Measurements from ENCODE around the gene PYM1. TPM values are rescaled to one million over a fixed set of nuclear protein-coding genes. Genes with fewer than 3 reads are reported as not detected.
A peak's percentile ranks its signal among the peaks of the same experiment; 100 is the strongest.
"Not testable (repeated sequence)": the region's sequence is repeated elsewhere in the genome, so short reads cannot be mapped to it uniquely, and the experiment has no call there.

Gene PYM1
- polyA plus RNA-seq, 2 donors, result 63.7 to 71.0 TPM

DNA sequence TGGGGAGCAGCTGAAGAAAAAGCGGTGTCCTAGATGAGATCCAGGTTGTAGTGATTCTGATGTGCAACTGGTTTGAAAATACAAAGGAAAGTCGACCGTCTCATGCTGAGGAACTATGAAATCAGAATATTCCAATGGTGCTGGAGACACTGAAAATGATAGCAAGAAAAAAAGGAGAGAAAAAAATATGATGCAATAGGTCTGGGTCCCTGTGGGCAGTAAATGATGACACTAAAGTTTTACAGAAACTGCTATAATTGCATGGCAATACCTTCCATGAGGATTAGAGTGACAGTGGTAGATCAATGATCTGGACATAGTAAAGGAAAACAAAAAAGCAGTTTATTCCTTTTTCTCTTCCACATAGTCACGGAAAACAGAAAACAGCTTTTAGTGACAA lies 2.3 kb downstream of the PYM1 start:
- no peaks in the 10 kb centered on the region for H3K9me3 ChIP-seq (ENCODE audit: control insufficient read depth in 2 of 2, insufficient read depth in 1 of 2, low read depth in 1 of 2, low read length in 1 of 2)
- peaks cover 0 to 4% of the 10 kb centered on the region in 2 donors for H3K4me1 ChIP-seq (ENCODE audit: control insufficient read depth in 2 of 2, insufficient read depth in 2 of 2, low read length in 1 of 2)
- H3K27me3 ChIP-seq (ENCODE audit: control insufficient read depth in 1 of 2, insufficient read depth in 2 of 2, low read length in 2 of 2), result no peaks in the 10 kb centered on the region

DNA sequence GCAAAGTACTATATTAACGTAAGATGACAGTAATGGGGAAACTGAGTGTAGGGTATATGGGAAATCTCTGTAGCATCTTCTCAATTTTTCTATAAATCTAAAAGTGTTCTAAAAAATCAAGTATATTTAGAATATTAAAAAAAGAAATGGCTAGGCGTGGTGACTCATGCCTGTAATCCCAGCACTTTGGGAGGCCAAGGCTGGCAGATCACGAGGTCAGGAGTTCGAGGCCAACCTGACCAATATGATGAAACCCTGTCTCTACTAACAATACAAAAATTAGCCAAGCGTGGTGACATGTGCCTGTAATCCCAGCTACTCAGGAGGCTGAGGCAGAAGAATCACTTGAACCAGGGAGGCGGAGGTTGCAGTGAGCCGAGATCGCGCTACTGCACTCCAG lies 4.0 kb downstream of the PYM1 start:
- 93 to 94% methylated on average over 9 of the region's 9 CpGs for WGBS, 2 donors
- H3K4me1 ChIP-seq (ENCODE audit: control insufficient read depth in 2 of 2, insufficient read depth in 2 of 2, low read length in 1 of 2); H3K36me3 ChIP-seq (ENCODE audit: control insufficient read depth in 2 of 2, insufficient read depth in 2 of 2, low read length in 1 of 2); H3K27ac ChIP-seq (ENCODE audit: low read depth in 2 of 2, low read length in 1 of 2); H3K27me3 ChIP-seq (ENCODE audit: control insufficient read depth in 1 of 2, insufficient read depth in 2 of 2, low read length in 2 of 2); H3K9me3 ChIP-seq (ENCODE audit: control insufficient read depth in 2 of 2, insufficient read depth in 1 of 2, low read depth in 1 of 2, low read length in 1 of 2); H3K4me3 ChIP-seq (ENCODE audit: low read depth in 1 of 2, low read length in 2 of 2): not testable (repeated sequence)

More for the DNA sequence above, 2.3 kb downstream of the PYM1 start:
- Histone ChIP-seq H3K4me3 (ENCODE audit: low read depth in 1 of 2, low read length in 2 of 2) (peak overlapping the region in 1 of 2 donors; percentile 86), H3K36me3 (ENCODE audit: control insufficient read depth in 2 of 2, insufficient read depth in 2 of 2, low read length in 1 of 2) (no peaks in the 10 kb centered on the region), H3K27ac (ENCODE audit: low read depth in 2 of 2, low read length in 1 of 2) (peak overlapping the region in 1 of 2 donors; percentile 6)
- WGBS, 2 donors, result 80 to 84% methylated on average over 4 of the region's 4 CpGs

DNA sequence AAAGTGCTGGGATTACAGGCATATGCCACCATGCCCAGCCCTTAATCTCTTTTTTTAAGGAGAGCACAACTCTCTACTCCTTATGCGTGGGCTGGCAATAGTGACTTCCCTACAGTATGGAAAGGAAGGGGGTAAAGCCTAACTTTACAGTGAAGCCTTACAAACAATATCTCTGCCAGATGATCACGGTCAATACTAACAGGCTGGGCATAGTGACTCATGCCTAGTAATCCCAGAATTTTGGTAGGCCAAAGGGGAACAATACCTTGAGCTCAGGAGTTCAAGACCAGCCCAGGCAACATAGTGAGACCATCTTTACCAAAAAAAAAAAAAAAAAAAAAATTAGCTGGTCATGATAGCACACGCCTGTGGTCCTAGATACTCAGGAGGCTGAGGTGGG lies 5.6 kb downstream of the PYM1 start:
- Histone ChIP-seq H3K27ac (ENCODE audit: low read depth in 2 of 2, low read length in 1 of 2) (no peak overlapping the region), H3K9me3 (ENCODE audit: control insufficient read depth in 2 of 2, insufficient read depth in 1 of 2, low read depth in 1 of 2, low read length in 1 of 2) (no peaks in the 10 kb centered on the region), H3K27me3 (ENCODE audit: control insufficient read depth in 1 of 2, insufficient read depth in 2 of 2, low read length in 2 of 2) (no peaks in the 10 kb centered on the region), H3K4me3 (ENCODE audit: low read depth in 1 of 2, low read length in 2 of 2) (no peak overlapping the region), H3K4me1 (ENCODE audit: control insufficient read depth in 2 of 2, insufficient read depth in 2 of 2, low read length in 1 of 2) (no peaks in the 10 kb centered on the region), H3K36me3 (ENCODE audit: control insufficient read depth in 2 of 2, insufficient read depth in 2 of 2, low read length in 1 of 2) (no peaks in the 10 kb centered on the region)
- WGBS, 2 donors, result 81 to 82% methylated on average over 3 of the region's 3 CpGs

DNA sequence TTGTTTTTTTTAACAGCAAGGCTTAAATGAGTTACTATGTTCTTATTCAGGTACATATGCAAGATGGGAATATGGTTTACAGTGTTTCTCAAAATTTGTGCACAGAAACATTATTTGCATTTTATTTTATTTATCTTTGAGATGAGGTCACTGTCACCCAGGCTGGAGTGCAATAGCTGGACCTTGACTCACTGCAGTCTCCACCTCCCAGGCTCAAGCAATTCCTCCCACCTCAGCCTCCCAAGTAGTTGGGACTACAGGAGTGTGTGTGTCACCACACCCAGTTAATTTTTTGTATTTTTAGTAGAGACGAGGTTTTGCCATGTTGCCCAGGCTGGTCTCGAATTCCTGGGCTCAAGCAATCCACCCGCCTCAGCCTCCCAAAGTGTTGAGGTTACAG lies 8.7 kb downstream of the PYM1 start:
- not testable (repeated sequence) for H3K36me3 ChIP-seq (ENCODE audit: control insufficient read depth in 2 of 2, insufficient read depth in 2 of 2, low read length in 1 of 2); H3K4me3 ChIP-seq (ENCODE audit: low read depth in 1 of 2, low read length in 2 of 2); H3K27ac ChIP-seq (ENCODE audit: low read depth in 2 of 2, low read length in 1 of 2); H3K4me1 ChIP-seq (ENCODE audit: control insufficient read depth in 2 of 2, insufficient read depth in 2 of 2, low read length in 1 of 2); H3K27me3 ChIP-seq (ENCODE audit: control insufficient read depth in 1 of 2, insufficient read depth in 2 of 2, low read length in 2 of 2); H3K9me3 ChIP-seq (ENCODE audit: control insufficient read depth in 2 of 2, insufficient read depth in 1 of 2, low read depth in 1 of 2, low read length in 1 of 2)
- 82 to 84% methylated on average over 3 of the region's 3 CpGs for WGBS, 2 donors

DNA sequence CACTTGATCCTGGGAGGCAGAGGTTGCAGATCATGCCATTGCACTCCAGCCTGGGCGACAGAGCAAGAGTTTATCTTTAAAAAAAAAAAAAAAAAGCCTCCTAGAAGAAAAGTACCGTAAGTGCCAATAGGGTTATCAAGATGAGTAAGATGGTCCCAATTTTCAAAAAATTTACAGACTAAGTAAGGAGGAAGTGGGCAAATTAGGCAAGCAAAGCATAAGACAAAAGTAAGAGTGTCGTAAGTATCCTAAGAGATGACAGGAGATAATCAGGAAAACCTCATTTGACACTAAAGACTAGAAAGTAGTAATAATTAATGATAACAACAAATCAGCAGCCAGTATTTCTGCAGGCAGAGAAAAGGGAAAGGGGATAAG lies 12.2 kb downstream of the PYM1 start:
- Histone ChIP-seq H3K27ac (ENCODE audit: low read depth in 2 of 2, low read length in 1 of 2) (peak overlapping the region in 1 of 2 donors; percentile 42), H3K4me3 (ENCODE audit: low read depth in 1 of 2, low read length in 2 of 2) (no peak overlapping the region), H3K36me3 (ENCODE audit: control insufficient read depth in 2 of 2, insufficient read depth in 2 of 2, low read length in 1 of 2) (no peaks in the 10 kb centered on the region), H3K27me3 (ENCODE audit: control insufficient read depth in 1 of 2, insufficient read depth in 2 of 2, low read length in 2 of 2) (no peaks in the 10 kb centered on the region), H3K4me1 (ENCODE audit: control insufficient read depth in 2 of 2, insufficient read depth in 2 of 2, low read length in 1 of 2) (no peaks in the 10 kb centered on the region), H3K9me3 (ENCODE audit: control insufficient read depth in 2 of 2, insufficient read depth in 1 of 2, low read depth in 1 of 2, low read length in 1 of 2) (no peaks in the 10 kb centered on the region)
- WGBS, 2 donors, result 80% methylated on average over 3 of the region's 3 CpGs

DNA sequence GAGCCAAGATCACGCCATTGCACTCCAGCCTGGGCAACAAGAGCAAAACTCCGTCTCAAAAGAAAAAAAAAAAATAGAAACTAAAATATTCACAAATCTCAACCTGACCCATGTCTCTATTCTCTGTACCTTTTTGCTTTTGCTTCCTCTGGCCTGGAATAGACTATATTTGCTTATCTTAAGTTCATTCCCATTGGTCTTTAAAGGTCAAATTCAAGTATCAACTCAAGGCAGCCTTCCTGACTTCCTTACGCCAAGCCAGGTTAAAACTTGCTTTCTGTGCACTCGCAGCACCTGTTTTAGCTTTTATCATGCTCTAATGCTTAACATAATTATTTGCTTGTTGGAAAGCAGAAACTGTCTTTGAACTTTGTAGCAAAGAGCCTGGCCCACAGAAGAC lies 14.8 kb downstream of the PYM1 start:
- Histone ChIP-seq H3K9me3 (ENCODE audit: control insufficient read depth in 2 of 2, insufficient read depth in 1 of 2, low read depth in 1 of 2, low read length in 1 of 2) (no peaks in the 10 kb centered on the region), H3K36me3 (ENCODE audit: control insufficient read depth in 2 of 2, insufficient read depth in 2 of 2, low read length in 1 of 2) (no peaks in the 10 kb centered on the region), H3K4me3 (ENCODE audit: low read depth in 1 of 2, low read length in 2 of 2) (no peak overlapping the region), H3K27me3 (ENCODE audit: control insufficient read depth in 1 of 2, insufficient read depth in 2 of 2, low read length in 2 of 2) (no peaks in the 10 kb centered on the region), H3K4me1 (ENCODE audit: control insufficient read depth in 2 of 2, insufficient read depth in 2 of 2, low read length in 1 of 2) (no peaks in the 10 kb centered on the region), H3K27ac (ENCODE audit: low read depth in 2 of 2, low read length in 1 of 2) (no peak overlapping the region)
- 83 to 89% methylated on average over 4 of the region's 4 CpGs for WGBS, 2 donors

DNA sequence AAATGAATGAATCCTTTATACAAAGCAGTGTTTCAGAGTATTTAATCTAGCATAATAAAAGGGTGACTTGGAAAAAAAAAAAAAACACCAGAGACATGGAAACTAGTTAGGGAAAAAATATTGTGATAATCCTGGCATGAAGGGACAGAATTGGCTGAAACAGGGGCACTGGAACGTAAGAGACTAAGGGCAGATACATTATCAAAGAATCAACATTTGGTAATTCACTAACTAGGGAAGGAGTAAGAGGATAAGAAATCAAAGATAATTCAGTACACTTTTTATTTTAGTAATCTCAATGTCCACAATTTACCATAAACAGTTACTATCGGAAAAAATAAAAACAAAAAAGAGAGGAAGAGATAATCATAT lies 18.2 kb downstream of the PYM1 start:
- H3K4me3 ChIP-seq (ENCODE audit: low read depth in 1 of 2, low read length in 2 of 2), result no peak overlapping the region
- H3K27me3 ChIP-seq (ENCODE audit: control insufficient read depth in 1 of 2, insufficient read depth in 2 of 2, low read length in 2 of 2), result no peaks in the 10 kb centered on the region
- no peaks in the 10 kb centered on the region for H3K4me1 ChIP-seq (ENCODE audit: control insufficient read depth in 2 of 2, insufficient read depth in 2 of 2, low read length in 1 of 2)
- H3K27ac ChIP-seq (ENCODE audit: low read depth in 2 of 2, low read length in 1 of 2), result no peak overlapping the region
- no peaks in the 10 kb centered on the region for H3K36me3 ChIP-seq (ENCODE audit: control insufficient read depth in 2 of 2, insufficient read depth in 2 of 2, low read length in 1 of 2)
- no peaks in the 10 kb centered on the region for H3K9me3 ChIP-seq (ENCODE audit: control insufficient read depth in 2 of 2, insufficient read depth in 1 of 2, low read depth in 1 of 2, low read length in 1 of 2)
- 54 to 62% methylated on average over 2 of the region's 2 CpGs for WGBS, 2 donors

DNA sequence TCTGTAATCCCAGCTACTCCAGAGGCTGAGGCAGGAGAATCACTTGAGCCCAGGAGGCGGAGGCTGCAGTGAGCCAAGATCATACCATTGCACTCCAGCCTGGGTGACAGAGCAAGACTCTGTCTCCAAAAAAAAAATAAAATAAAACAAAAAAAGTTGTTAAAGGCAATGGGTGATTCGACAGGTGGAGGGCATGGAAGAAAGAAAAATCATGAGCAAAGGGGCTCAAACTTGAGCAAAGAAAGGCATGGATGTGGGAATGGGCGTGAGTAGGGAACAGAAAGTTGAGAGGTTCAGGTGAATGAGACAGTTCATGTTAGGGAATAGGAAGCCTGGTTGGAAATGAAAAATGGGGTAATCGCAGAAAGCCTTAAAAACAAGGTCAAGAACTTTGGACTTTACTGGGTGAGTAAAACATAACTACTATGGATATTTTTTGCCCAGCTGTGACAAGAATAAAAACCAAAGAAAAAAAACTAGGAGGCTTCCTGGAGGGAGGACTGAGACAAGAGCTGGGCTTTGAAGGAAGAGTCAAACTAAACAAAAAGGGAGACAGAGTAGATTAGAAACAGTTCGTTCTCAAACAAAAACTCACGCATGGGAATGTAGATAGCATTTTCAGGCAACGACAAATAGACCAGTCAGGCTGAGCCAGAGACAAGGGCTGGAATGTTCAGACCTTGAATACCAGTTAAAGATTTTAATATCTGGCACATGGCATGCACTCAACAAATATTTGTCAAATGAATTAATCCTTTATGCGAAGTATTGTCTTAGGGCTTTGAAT lies 18.8 kb downstream of the PYM1 start:
- Histone ChIP-seq H3K27ac (ENCODE audit: low read depth in 2 of 2, low read length in 1 of 2) (no peak overlapping the region), H3K36me3 (ENCODE audit: control insufficient read depth in 2 of 2, insufficient read depth in 2 of 2, low read length in 1 of 2) (no peaks in the 10 kb centered on the region)

DNA sequence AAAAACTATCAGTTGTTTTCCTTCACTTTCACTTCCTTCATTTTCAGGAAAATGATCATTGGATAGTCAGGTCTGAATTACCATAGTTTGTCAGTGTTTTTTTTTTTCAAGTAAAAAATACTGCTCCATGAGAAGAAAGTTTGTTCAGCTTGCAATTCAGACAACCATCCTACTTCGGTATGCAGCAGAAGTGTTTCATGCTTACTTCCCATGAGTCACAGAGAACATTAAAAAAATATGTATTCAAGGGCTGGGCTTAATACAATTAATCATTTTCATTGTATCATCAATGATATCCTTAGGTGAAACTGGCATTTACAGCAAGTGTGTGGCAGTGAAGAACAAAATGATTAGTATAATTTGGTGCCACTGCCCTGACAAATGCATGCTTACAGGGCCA lies 21.6 kb downstream of the PYM1 start:
- 46 to 59% methylated on average over 1 of the region's 1 CpG for WGBS, 2 donors
- Histone ChIP-seq H3K4me3 (ENCODE audit: low read depth in 1 of 2, low read length in 2 of 2) (no peak overlapping the region), H3K4me1 (ENCODE audit: control insufficient read depth in 2 of 2, insufficient read depth in 2 of 2, low read length in 1 of 2) (no peaks in the 10 kb centered on the region), H3K9me3 (ENCODE audit: control insufficient read depth in 2 of 2, insufficient read depth in 1 of 2, low read depth in 1 of 2, low read length in 1 of 2) (no peaks in the 10 kb centered on the region), H3K27me3 (ENCODE audit: control insufficient read depth in 1 of 2, insufficient read depth in 2 of 2, low read length in 2 of 2) (no peaks in the 10 kb centered on the region), H3K36me3 (ENCODE audit: control insufficient read depth in 2 of 2, insufficient read depth in 2 of 2, low read length in 1 of 2) (peaks cover 16 to 17% of the 10 kb centered on the region in 2 donors), H3K27ac (ENCODE audit: low read depth in 2 of 2, low read length in 1 of 2) (no peak overlapping the region)

More for the DNA sequence above, 18.8 kb downstream of the PYM1 start:
- Histone ChIP-seq H3K9me3 (ENCODE audit: control insufficient read depth in 2 of 2, insufficient read depth in 1 of 2, low read depth in 1 of 2, low read length in 1 of 2) (no peaks in the 10 kb centered on the region), H3K4me3 (ENCODE audit: low read depth in 1 of 2, low read length in 2 of 2) (no peak overlapping the region), H3K4me1 (ENCODE audit: control insufficient read depth in 2 of 2, insufficient read depth in 2 of 2, low read length in 1 of 2) (no peaks in the 10 kb centered on the region), H3K27me3 (ENCODE audit: control insufficient read depth in 1 of 2, insufficient read depth in 2 of 2, low read length in 2 of 2) (no peaks in the 10 kb centered on the region)
- 48 to 56% methylated on average over 8 of the region's 8 CpGs for WGBS, 2 donors

DNA sequence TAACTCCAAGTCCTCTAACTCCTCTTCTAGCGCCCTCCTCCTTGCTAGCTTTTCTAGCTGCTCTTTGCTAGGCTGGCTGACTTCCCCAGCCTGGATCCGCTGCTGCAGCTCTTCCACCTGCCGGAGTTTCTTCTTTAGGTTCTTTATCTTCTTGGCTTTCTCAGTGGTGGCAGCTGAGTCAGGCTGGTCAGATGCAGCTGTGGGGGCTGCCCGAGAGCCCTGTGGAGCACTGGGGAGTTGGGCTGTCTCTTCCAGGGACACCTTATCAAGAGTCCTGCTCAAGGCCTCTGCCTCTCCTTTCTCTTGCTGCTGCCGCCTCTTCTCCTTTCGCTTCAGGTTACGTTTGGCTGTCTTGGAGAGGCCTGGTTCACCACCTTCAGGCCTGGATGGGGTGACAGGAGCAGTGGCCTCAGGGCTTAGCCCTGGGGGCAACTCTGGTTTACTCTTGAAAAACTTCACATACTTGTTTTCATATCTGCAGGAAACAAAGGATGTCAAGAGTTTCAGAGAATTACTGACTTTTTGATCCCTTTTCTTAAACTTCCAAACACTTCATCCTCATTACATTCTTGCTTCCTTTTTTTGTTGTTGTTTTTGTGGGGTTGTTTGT lies 25.7 kb downstream of the PYM1 start:
- peaks cover 16 to 19% of the 10 kb centered on the region in 2 donors for H3K36me3 ChIP-seq (ENCODE audit: control insufficient read depth in 2 of 2, insufficient read depth in 2 of 2, low read length in 1 of 2)
- no peak overlapping the region for H3K4me3 ChIP-seq (ENCODE audit: low read depth in 1 of 2, low read length in 2 of 2)
- 92 to 95% methylated on average over 7 of the region's 7 CpGs for WGBS, 2 donors
- H3K27me3 ChIP-seq (ENCODE audit: control insufficient read depth in 1 of 2, insufficient read depth in 2 of 2, low read length in 2 of 2), result no peaks in the 10 kb centered on the region
- H3K27ac ChIP-seq (ENCODE audit: low read depth in 2 of 2, low read length in 1 of 2), result no peak overlapping the region
- no peaks in the 10 kb centered on the region for H3K4me1 ChIP-seq (ENCODE audit: control insufficient read depth in 2 of 2, insufficient read depth in 2 of 2, low read length in 1 of 2)
- H3K9me3 ChIP-seq (ENCODE audit: control insufficient read depth in 2 of 2, insufficient read depth in 1 of 2, low read depth in 1 of 2, low read length in 1 of 2), result no peaks in the 10 kb centered on the region

Data from esophagus (tissue), 2 donors.